ENCODE data around the gene PHF12. TPM values are rescaled to one million over a fixed set of nuclear protein-coding genes. Genes with fewer than 3 reads are reported as not detected.

PHF12 gene
- total and polyA plus RNA-seq, 2 of the 13 experiments (the other 11 are each of a cell fraction or from before 2014, with no cell fraction given): 9.8 to 17.1 TPM

DNA sequence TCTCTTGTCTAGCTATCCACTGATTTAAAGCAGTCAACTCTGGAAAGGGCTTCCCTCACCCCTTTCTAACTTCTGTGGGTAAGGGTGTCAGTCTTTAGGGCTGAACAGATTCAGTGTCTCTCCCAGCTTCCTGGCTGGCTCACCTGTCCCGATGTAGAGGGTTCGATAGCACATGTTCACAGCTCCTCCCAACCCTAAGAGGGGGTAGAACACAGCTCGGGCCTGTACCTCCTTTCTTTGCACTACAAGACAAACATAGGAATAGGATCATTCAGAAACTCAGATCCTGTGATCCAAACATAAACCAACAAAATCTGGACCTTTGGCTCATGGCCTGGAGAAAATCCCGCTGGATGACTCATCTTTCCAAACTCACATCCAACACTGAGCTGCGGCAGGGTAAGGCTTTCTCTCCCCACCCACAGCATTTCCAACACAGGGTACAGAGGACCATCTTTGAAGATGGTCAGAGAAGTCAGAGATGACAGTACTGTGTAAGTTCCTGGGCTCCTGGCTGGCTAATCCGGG is 42.6 kb downstream of the PHF12 start (continued):
- TF ChIP-seq NR2F6 (IDR thresholded peaks at IDR 0.05) (no peak), NR2F6 (CRISPR knock-in tag; IDR thresholded peaks at IDR 0.05) (0 out of 2 replicates have a peak, but pooled peaks have one; percentile 22), NFIC (IDR thresholded peaks at IDR 0.05; ENCODE audit: low read length) (0 out of 2 replicates have a peak, but pooled peaks have one; percentile 42), FOSL2 (CRISPR knock-in tag; IDR thresholded peaks at IDR 0.05) (peak; percentile 97), ZNF180 (CRISPR knock-in tag; IDR thresholded peaks at IDR 0.05; ENCODE audit: borderline replicate concordance, low read depth) (no peak), SAP130 (CRISPR knock-in tag; IDR thresholded peaks at IDR 0.05; ENCODE audit: low read depth) (peak; percentile 71; the same call in 1 of the 2 replicates), ZNF614 (CRISPR knock-in tag; IDR thresholded peaks at IDR 0.05; ENCODE audit: borderline replicate concordance) (0 out of 2 replicates have a peak, but pooled peaks have one; percentile 47), ZNF644 (CRISPR knock-in tag; IDR thresholded peaks at IDR 0.05; ENCODE audit: low read depth) (peak; percentile 34; the same call in 1 of the 2 replicates), KDM1A (CRISPR knock-in tag; IDR thresholded peaks at IDR 0.05) (no peak), ZNF792 (CRISPR knock-in tag; IDR thresholded peaks at IDR 0.05) (no peak), STAG1 (CRISPR knock-in tag; IDR thresholded peaks at IDR 0.05) (no peak), CEBPB (IDR thresholded peaks at IDR 0.05; ENCODE audit: borderline replicate concordance, low read depth, low read length) (no peak), ZFY (CRISPR knock-in tag; IDR thresholded peaks at IDR 0.05) (peak; percentile 73), NAIF1 (CRISPR knock-in tag; IDR thresholded peaks at IDR 0.05; ENCODE audit: borderline replicate concordance) (no peak), FOSL1 (CRISPR knock-in tag; IDR thresholded peaks at IDR 0.05; ENCODE audit: borderline replicate concordance) (peak; percentile 79; the same call in 1 of the 2 replicates), ZNF670 (CRISPR knock-in tag; IDR thresholded peaks at IDR 0.05; ENCODE audit: borderline replicate concordance) (peak; percentile 60; the same call in 1 of the 2 replicates), CBX2 (IDR thresholded peaks at IDR 0.05; ENCODE audit: low read depth, low read length) (no peak), CBX2 (CRISPR knock-in tag; IDR thresholded peaks at IDR 0.05; ENCODE audit: low read depth) (no peak), ZNF720 (CRISPR knock-in tag; IDR thresholded peaks at IDR 0.05) (no peak), ZSCAN31 (CRISPR knock-in tag; IDR thresholded peaks at IDR 0.05; ENCODE audit: low read depth) (no peak), HMG20B (CRISPR knock-in tag; conservative IDR thresholded peaks at IDR 0.05) (0 out of 2 replicates have a peak, but pooled peaks have one; percentile 56), ZIK1 (CRISPR knock-in tag; IDR thresholded peaks at IDR 0.05; ENCODE audit: borderline replicate concordance, low read depth) (no peak), CHD2 (IDR thresholded peaks at IDR 0.05; ENCODE audit: low read depth, low read length) (no peak), HDAC6 (IDR thresholded peaks at IDR 0.05; ENCODE audit: low read depth, low read length) (no peak), ZNF296 (CRISPR knock-in tag; conservative IDR thresholded peaks at IDR 0.05) (no peak)
- TF ChIP-seq, protein P1, sequence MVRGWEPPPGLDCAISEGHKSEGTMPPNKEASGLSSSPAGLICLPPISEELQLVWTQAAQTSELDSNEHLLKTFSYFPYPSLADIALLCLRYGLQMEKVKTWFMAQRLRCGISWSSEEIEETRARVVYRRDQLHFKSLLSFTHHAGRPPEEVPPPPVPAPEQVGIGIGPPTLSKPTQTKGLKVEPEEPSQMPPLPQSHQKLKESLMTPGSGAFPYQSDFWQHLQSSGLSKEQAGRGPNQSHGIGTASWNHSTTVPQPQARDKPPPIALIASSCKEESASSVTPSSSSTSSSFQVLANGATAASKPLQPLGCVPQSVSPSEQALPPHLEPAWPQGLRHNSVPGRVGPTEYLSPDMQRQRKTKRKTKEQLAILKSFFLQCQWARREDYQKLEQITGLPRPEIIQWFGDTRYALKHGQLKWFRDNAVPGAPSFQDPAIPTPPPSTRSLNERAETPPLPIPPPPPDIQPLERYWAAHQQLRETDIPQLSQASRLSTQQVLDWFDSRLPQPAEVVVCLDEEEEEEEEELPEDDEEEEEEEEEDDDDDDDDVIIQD (CRISPR knock-in tag; IDR thresholded peaks at IDR 0.05; ENCODE audit: low read depth): 0 out of 2 replicates have a peak, but pooled peaks have one; percentile 57
- TF ChIP-seq, protein P2, sequence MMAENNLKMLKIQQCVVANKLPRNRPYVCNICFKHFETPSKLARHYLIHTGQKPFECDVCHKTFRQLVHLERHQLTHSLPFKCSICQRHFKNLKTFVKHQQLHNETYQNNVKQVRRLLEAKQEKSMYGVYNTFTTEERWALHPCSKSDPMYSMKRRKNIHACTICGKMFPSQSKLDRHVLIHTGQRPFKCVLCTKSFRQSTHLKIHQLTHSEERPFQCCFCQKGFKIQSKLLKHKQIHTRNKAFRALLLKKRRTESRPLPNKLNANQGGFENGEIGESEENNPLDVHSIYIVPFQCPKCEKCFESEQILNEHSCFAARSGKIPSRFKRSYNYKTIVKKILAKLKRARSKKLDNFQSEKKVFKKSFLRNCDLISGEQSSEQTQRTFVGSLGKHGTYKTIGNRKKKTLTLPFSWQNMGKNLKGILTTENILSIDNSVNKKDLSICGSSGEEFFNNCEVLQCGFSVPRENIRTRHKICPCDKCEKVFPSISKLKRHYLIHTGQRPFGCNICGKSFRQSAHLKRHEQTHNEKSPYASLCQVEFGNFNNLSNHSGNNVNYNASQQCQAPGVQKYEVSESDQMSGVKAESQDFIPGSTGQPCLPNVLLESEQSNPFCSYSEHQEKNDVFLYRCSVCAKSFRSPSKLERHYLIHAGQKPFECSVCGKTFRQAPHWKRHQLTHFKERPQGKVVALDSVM (CRISPR knock-in tag; IDR thresholded peaks at IDR 0.05): no peak
- TF ChIP-seq, protein P3, sequence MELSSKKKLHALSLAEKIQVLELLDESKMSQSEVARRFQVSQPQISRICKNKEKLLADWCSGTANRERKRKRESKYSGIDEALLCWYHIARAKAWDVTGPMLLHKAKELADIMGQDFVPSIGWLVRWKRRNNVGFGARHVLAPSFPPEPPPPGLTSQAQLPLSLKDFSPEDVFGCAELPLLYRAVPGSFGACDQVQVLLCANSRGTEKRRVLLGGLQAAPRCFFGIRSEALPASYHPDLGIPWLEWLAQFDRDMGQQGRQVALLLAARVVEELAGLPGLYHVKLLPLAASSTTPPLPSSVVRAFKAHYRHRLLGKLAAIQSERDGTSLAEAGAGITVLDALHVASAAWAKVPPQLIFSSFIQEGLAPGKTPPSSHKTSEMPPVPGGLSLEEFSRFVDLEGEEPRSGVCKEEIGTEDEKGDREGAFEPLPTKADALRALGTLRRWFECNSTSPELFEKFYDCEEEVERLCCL (CRISPR knock-in tag; IDR thresholded peaks at IDR 0.05; ENCODE audit: borderline replicate concordance): no peak
